ENCODE measurements around the gene RIOK1. TPM values are rescaled to one million over a fixed set of nuclear protein-coding genes. Genes with fewer than 3 reads are reported as not detected.

Gene RIOK1
- total and polyA plus RNA-seq, 2 experiments from 2014 or later: 15.5 to 19.6 TPM

- H3K27ac ChIP-seq: no peak overlapping the region
- no peaks in the 10 kb centered on the region for H3K27me3 ChIP-seq
- no peaks in the 10 kb centered on the region for H3K9me2 ChIP-seq (replicated peaks; ENCODE audit: insufficient read depth)
- H3K4me1 ChIP-seq (ENCODE audit: insufficient read depth): no peaks in the 10 kb centered on the region
- no peaks in the 10 kb centered on the region for H3K36me3 ChIP-seq (replicated peaks; ENCODE audit: insufficient read depth, low read depth)
- H3K79me2 ChIP-seq: no peaks in the 10 kb centered on the region
- no peak overlapping the region for H3K4me3 ChIP-seq
- no peak overlapping the region for H2AFZ ChIP-seq
- no peak overlapping the region for H3K4me2 ChIP-seq
- no peak for TF ChIP-seq EZH2phosphoT487 (IDR thresholded peaks at IDR 0.05; ENCODE audit: low read depth, severe bottlenecking, unreplicated experiment)
- no peak for TF ChIP-seq EZH2 (IDR thresholded peaks at IDR 0.05; ENCODE audit: borderline replicate concordance)
- TF ChIP-seq CTCF (IDR thresholded peaks at IDR 0.05; ENCODE audit: poor library complexity): no peak
- H3K9me3 ChIP-seq (ENCODE audit: low read depth): no peaks in the 10 kb centered on the region
- 94% methylated on average over 3 of the region's 3 CpGs for WGBS (ENCODE audit: low lambda C conversion rate, missing lambda C conversion rate)
- DNase-seq (ENCODE audit: low spot score): no peak
- no peaks in the 10 kb centered on the region for H4K20me1 ChIP-seq (ENCODE audit: insufficient read depth, poor library complexity, severe bottlenecking)
Measured at GRCh38 chr6:7439228-7439627, 49.6 kb downstream of the RIOK1 start.

GRCh38 chr6:7440476-7440875 is 50.9 kb downstream of the RIOK1 start:
- Histone ChIP-seq H3K79me2 (no peaks in the 10 kb centered on the region), H3K9me3 (ENCODE audit: low read depth) (no peaks in the 10 kb centered on the region), H2AFZ (no peak overlapping the region), H4K20me1 (ENCODE audit: insufficient read depth, poor library complexity, severe bottlenecking) (no peaks in the 10 kb centered on the region), H3K27ac (no peak overlapping the region), H3K27me3 (no peaks in the 10 kb centered on the region), H3K36me3 (replicated peaks; ENCODE audit: insufficient read depth, low read depth) (no peaks in the 10 kb centered on the region), H3K9me2 (replicated peaks; ENCODE audit: insufficient read depth) (no peaks in the 10 kb centered on the region), H3K4me1 (ENCODE audit: insufficient read depth) (no peaks in the 10 kb centered on the region), H3K4me3 (no peak overlapping the region), H3K4me2 (no peak overlapping the region)
- WGBS (ENCODE audit: low lambda C conversion rate, missing lambda C conversion rate): 83% methylated on average over 6 of the region's 6 CpGs
- DNase-seq (ENCODE audit: low spot score): no peak
- TF ChIP-seq EZH2 (IDR thresholded peaks at IDR 0.05; ENCODE audit: borderline replicate concordance) (no peak), EZH2phosphoT487 (IDR thresholded peaks at IDR 0.05; ENCODE audit: low read depth, severe bottlenecking, unreplicated experiment) (no peak), CTCF (IDR thresholded peaks at IDR 0.05; ENCODE audit: poor library complexity) (no peak)

GRCh38 chr6:7441048-7441775 is 51.6 kb downstream of the RIOK1 start:
- H3K36me3 ChIP-seq (replicated peaks; ENCODE audit: insufficient read depth, low read depth): no peaks in the 10 kb centered on the region
- no peaks in the 10 kb centered on the region for H3K9me3 ChIP-seq (ENCODE audit: low read depth)
- TF ChIP-seq EZH2 (IDR thresholded peaks at IDR 0.05; ENCODE audit: borderline replicate concordance) (no peak), CTCF (IDR thresholded peaks at IDR 0.05; ENCODE audit: poor library complexity) (no peak), EZH2phosphoT487 (IDR thresholded peaks at IDR 0.05; ENCODE audit: low read depth, severe bottlenecking, unreplicated experiment) (no peak)
- no peak for DNase-seq (ENCODE audit: low spot score)
- no peak overlapping the region for H3K27ac ChIP-seq
- H2AFZ ChIP-seq: no peak overlapping the region
- no peaks in the 10 kb centered on the region for H4K20me1 ChIP-seq (ENCODE audit: insufficient read depth, poor library complexity, severe bottlenecking)
- H3K27me3 ChIP-seq: no peaks in the 10 kb centered on the region
- H3K4me1 ChIP-seq (ENCODE audit: insufficient read depth): no peaks in the 10 kb centered on the region
- no peak overlapping the region for H3K4me2 ChIP-seq
- no peak overlapping the region for H3K4me3 ChIP-seq
- 92% methylated on average over 39 of the region's 40 CpGs for WGBS (ENCODE audit: low lambda C conversion rate, missing lambda C conversion rate)
- no peaks in the 10 kb centered on the region for H3K79me2 ChIP-seq
- no peaks in the 10 kb centered on the region for H3K9me2 ChIP-seq (replicated peaks; ENCODE audit: insufficient read depth)

Measured in hepatocyte (in vitro differentiated cells).